HepG2 (cell line): ENCODE results near the gene EPB41L1. TPM values are rescaled to one million over a fixed set of nuclear protein-coding genes. Genes with fewer than 3 reads are reported as not detected.

Experiments used
- ATF2 ChIP-seq: sonication (generic); formaldehyde crosslinking; IDR thresholded peaks from 2 replicates; pipeline ENCODE4 v1.4.0; 2020; ENCODE audit warnings: missing genetic modification reagents
- CCDC6 ChIP-seq: sonication (generic); formaldehyde crosslinking; IDR thresholded peaks from 2 replicates; pipeline ENCODE4 v1.8.1; 2022; ENCODE audit warnings: mild to moderate bottlenecking, missing genetic modification reagents, moderate library complexity
- GABPB1 ChIP-seq: IDR thresholded peaks from 2 replicates; pipeline ENCODE4 v1.6.1; 2016; ENCODE audit warnings: mild to moderate bottlenecking, missing genetic modification reagents, moderate library complexity, missing compliant biosample characterization
- GATAD1 ChIP-seq: IDR thresholded peaks from 2 replicates; pipeline ENCODE4 v1.6.1; 2016; ENCODE audit warnings: missing genetic modification reagents, missing compliant biosample characterization
- GZF1 ChIP-seq: sonication (generic); formaldehyde crosslinking; IDR thresholded peaks from 2 replicates; pipeline ENCODE4 v1.5.1; 2020; ENCODE audit warnings: mild to moderate bottlenecking, missing genetic modification reagents
- HOXA3 ChIP-seq: sonication (generic); formaldehyde crosslinking; IDR thresholded peaks from 2 replicates; pipeline ENCODE4 v1.5.0; 2020; ENCODE audit warnings: missing genetic modification reagents
- NR2F6 ChIP-seq, 2 experiments: IDR thresholded peaks; 2 replicates each; pipeline ENCODE4 v1.6.1; 2016; ENCODE audit warnings: antibody characterized with exemption in 1 of 2, mild to moderate bottlenecking in 1 of 2
- NR3C1 ChIP-seq: sonication (generic); formaldehyde crosslinking; IDR thresholded peaks from 2 replicates; pipeline ENCODE4 v1.4.0; 2020; ENCODE audit warnings: missing genetic modification reagents
- RORA ChIP-seq: sonication (generic); formaldehyde crosslinking; IDR thresholded peaks from 2 replicates; pipeline ENCODE4 v1.5.0; 2020; ENCODE audit warnings: mild to moderate bottlenecking, missing genetic modification reagents, moderate library complexity
- SAFB2 ChIP-seq: sonication (generic); formaldehyde crosslinking; IDR thresholded peaks from 2 replicates; pipeline ENCODE4 v1.5.1; 2020; ENCODE audit warnings: missing genetic modification reagents, low read depth, mild to moderate bottlenecking, borderline replicate concordance
- STAG1 ChIP-seq: sonication (generic); formaldehyde crosslinking; IDR thresholded peaks from 2 replicates; pipeline ENCODE4 v1.4.0; 2020; ENCODE audit warnings: missing genetic modification reagents
- ZNF205 ChIP-seq: IDR thresholded peaks from 2 replicates; pipeline ENCODE4 v1.6.1; 2018; ENCODE audit warnings: missing biosample characterization, missing genetic modification reagents
- ZNF34 ChIP-seq: sonication (generic); formaldehyde crosslinking; IDR thresholded peaks from 2 replicates; pipeline ENCODE4 v1.4.0; 2020; ENCODE audit warnings: mild to moderate bottlenecking, missing genetic modification reagents, borderline replicate concordance
- ZNF430 ChIP-seq: sonication (generic); formaldehyde crosslinking; IDR thresholded peaks from 2 replicates; pipeline ENCODE4 v1.9.0; 2021; ENCODE audit warnings: mild to moderate bottlenecking, missing genetic modification reagents
- ZNF501 ChIP-seq: sonication (generic); formaldehyde crosslinking; IDR thresholded peaks from 2 replicates; pipeline ENCODE4 v1.5.1; 2020; ENCODE audit warnings: mild to moderate bottlenecking, moderate library complexity, missing genetic modification reagents
- ZSCAN22 ChIP-seq: sonication (generic); formaldehyde crosslinking; IDR thresholded peaks from 2 replicates; pipeline ENCODE4 v1.4.0; 2020; ENCODE audit warnings: mild to moderate bottlenecking, missing genetic modification reagents
- polyA plus RNA-seq, 8 experiments: library from polyadenylated mRNA; depleted of rRNA in 3 of 8; stranded (reverse) in 7 of 8; unstranded in 1 of 8; fragments of >200 nt; fragmentation: Illumina TruSeq in 4 of 8; extraction: Trizol in 4 of 8; gene quantifications; 2 replicates each; pipeline versions ENCODE4 v1.2.1 to v1.2.3, GENCODE V29; 2011 to 2016; ENCODE audit warnings: low read depth in 4 of 8, missing spikeins in 1 of 8, mixed read lengths in 1 of 8; ENCODE audit not compliant: insufficient read depth in 1 of 8
- total RNA-seq, 5 experiments: library from RNA; depleted of rRNA; stranded (reverse); fragments of >200 nt; fragmentation: Illumina TruSeq; extraction: Trizol; gene quantifications; 2 replicates each; pipeline ENCODE4 v1.2.3, GENCODE V29; 2016; ENCODE audit warnings: low read depth in 1 of 5
- TF ChIP-seq, protein P1 (sequence below): IDR thresholded peaks from 2 replicates; pipeline ENCODE4 v1.6.1; 2016
- TF ChIP-seq, protein P2 (sequence below): IDR thresholded peaks from 2 replicates; pipeline ENCODE4 v1.6.1; 2018; ENCODE audit warnings: missing genetic modification reagents
- TF ChIP-seq, protein P3 (sequence below): sonication (generic); formaldehyde crosslinking; IDR thresholded peaks from 2 replicates; pipeline ENCODE4 v1.4.0; 2020; ENCODE audit warnings: mild to moderate bottlenecking, low read depth, missing genetic modification reagents
- TF ChIP-seq, protein P4 (sequence below): sonication (generic); formaldehyde crosslinking; IDR thresholded peaks from 2 replicates; pipeline ENCODE4 v1.5.0; 2020; ENCODE audit warnings: mild to moderate bottlenecking, missing genetic modification reagents, moderate library complexity

Gene EPB41L1
- total and polyA plus RNA-seq, 2 of the 13 experiments (the other 11 are each of a cell fraction or from before 2014, with no cell fraction given), result 16.7 to 39.0 TPM

- TF ChIP-seq ZNF34 (CRISPR knock-in tag) (no peak), NR3C1 (CRISPR knock-in tag) (no peak), GATAD1 (CRISPR knock-in tag) (no peak), STAG1 (CRISPR knock-in tag) (peak; percentile 98), ZNF430 (CRISPR knock-in tag) (no peak), ATF2 (CRISPR knock-in tag) (peak; percentile 28; the same call in 1 of the 2 replicates), ZNF501 (CRISPR knock-in tag) (no peak), RORA (CRISPR knock-in tag) (no peak), SAFB2 (CRISPR knock-in tag) (0 out of 2 replicates have a peak, but pooled peaks have one; percentile 57), HOXA3 (CRISPR knock-in tag) (peak; percentile 31; the same call in 1 of the 2 replicates), GABPB1 (CRISPR knock-in tag) (peak; percentile 18; the same call in 1 of the 2 replicates), GZF1 (CRISPR knock-in tag) (no peak), NR2F6 (IDR thresholded peaks at IDR 0.05) (no peak), NR2F6 (CRISPR knock-in tag; IDR thresholded peaks at IDR 0.05) (peak; percentile 56; the same call in 1 of the 2 replicates), ZNF205 (CRISPR knock-in tag) (0 out of 2 replicates have a peak, but pooled peaks have one; percentile 28), CCDC6 (CRISPR knock-in tag) (no peak; the same call in 1 of the 2 replicates), ZSCAN22 (CRISPR knock-in tag) (no peak)
- TF ChIP-seq, protein P1, sequence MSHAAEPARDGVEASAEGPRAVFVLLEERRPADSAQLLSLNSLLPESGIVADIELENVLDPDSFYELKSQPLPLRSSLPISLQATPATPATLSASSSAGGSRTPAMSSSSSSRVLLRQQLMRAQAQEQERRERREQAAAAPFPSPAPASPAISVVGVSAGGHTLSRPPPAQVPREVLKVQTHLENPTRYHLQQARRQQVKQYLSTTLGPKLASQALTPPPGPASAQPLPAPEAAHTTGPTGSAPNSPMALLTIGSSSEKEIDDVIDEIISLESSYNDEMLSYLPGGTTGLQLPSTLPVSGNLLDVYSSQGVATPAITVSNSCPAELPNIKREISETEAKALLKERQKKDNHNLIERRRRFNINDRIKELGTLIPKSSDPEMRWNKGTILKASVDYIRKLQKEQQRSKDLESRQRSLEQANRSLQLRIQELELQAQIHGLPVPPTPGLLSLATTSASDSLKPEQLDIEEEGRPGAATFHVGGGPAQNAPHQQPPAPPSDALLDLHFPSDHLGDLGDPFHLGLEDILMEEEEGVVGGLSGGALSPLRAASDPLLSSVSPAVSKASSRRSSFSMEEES (CRISPR knock-in tag), result no peak; the same call in 1 of the 2 replicates
- TF ChIP-seq, protein P2, sequence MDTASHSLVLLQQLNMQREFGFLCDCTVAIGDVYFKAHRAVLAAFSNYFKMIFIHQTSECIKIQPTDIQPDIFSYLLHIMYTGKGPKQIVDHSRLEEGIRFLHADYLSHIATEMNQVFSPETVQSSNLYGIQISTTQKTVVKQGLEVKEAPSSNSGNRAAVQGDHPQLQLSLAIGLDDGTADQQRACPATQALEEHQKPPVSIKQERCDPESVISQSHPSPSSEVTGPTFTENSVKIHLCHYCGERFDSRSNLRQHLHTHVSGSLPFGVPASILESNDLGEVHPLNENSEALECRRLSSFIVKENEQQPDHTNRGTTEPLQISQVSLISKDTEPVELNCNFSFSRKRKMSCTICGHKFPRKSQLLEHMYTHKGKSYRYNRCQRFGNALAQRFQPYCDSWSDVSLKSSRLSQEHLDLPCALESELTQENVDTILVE (CRISPR knock-in tag), result peak; percentile 86
- TF ChIP-seq, protein P3, sequence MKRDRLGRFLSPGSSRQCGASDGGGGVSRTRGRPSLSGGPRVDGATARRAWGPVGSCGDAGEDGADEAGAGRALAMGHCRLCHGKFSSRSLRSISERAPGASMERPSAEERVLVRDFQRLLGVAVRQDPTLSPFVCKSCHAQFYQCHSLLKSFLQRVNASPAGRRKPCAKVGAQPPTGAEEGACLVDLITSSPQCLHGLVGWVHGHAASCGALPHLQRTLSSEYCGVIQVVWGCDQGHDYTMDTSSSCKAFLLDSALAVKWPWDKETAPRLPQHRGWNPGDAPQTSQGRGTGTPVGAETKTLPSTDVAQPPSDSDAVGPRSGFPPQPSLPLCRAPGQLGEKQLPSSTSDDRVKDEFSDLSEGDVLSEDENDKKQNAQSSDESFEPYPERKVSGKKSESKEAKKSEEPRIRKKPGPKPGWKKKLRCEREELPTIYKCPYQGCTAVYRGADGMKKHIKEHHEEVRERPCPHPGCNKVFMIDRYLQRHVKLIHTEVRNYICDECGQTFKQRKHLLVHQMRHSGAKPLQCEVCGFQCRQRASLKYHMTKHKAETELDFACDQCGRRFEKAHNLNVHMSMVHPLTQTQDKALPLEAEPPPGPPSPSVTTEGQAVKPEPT, result 0 out of 2 replicates have a peak, but pooled peaks have one; percentile 69
- TF ChIP-seq, protein P4, sequence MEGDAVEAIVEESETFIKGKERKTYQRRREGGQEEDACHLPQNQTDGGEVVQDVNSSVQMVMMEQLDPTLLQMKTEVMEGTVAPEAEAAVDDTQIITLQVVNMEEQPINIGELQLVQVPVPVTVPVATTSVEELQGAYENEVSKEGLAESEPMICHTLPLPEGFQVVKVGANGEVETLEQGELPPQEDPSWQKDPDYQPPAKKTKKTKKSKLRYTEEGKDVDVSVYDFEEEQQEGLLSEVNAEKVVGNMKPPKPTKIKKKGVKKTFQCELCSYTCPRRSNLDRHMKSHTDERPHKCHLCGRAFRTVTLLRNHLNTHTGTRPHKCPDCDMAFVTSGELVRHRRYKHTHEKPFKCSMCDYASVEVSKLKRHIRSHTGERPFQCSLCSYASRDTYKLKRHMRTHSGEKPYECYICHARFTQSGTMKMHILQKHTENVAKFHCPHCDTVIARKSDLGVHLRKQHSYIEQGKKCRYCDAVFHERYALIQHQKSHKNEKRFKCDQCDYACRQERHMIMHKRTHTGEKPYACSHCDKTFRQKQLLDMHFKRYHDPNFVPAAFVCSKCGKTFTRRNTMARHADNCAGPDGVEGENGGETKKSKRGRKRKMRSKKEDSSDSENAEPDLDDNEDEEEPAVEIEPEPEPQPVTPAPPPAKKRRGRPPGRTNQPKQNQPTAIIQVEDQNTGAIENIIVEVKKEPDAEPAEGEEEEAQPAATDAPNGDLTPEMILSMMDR (CRISPR knock-in tag), result peak; percentile 99
These were observed 45.1 kb downstream of the EPB41L1 start (continued) for GRCh38 chr20:36199345-36200257.
